ENCODE results near the gene OVCH2.

DNA sequence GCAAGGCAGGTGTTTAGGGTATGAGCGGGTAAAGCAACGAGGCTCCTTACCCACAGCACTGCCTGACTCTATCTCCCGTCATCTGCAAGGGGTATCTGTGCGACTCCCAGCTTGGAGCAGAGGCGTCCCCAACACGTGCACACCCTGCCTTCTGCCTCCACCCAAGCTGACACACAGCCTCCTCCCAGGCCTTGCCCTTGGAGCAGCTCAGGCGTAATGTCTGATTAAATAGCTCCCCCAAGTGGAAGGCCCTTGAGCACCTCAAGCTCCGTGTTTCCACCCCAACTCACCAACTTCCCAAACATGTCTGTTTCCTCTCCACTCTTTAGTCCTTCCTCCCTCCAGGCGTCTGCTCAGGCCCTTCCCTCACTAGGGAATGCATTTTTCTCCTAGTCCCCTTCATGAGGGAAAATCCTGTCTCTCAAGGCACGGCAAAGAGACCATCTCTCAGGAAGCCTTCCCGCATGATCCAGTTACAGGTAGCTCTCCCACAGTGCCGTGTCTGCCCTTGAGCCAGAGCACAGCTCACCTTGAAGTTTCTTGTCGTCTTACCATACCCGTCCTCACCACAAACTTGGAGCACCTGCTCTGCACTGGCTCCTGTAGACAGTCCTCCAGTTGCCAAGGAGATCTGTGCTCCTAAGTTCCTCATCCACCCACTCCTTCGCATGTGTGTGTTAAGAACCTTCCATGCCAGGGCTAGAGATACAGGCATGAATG is 48.8 kb downstream of the OVCH2 start:
- TF ChIP-seq CTCF (IDR thresholded peaks at IDR 0.05) (peak; percentile 18 to 75 (median 54)), POLR2A (IDR thresholded peaks at IDR 0.05) (no peak)

All from adrenal gland (tissue), 5 donors.